HUDEP-2 (cell line): ENCODE data around the gene PNMT.

Experiments used
- DNase-seq, 76 experiments: peaks; one replicate each; lab custom pipeline; 2025; ENCODE audit not compliant: unreplicated experiment in 76 of 76; lab: John Stamatoyannopoulos, UW

Gene PNMT

DNA sequence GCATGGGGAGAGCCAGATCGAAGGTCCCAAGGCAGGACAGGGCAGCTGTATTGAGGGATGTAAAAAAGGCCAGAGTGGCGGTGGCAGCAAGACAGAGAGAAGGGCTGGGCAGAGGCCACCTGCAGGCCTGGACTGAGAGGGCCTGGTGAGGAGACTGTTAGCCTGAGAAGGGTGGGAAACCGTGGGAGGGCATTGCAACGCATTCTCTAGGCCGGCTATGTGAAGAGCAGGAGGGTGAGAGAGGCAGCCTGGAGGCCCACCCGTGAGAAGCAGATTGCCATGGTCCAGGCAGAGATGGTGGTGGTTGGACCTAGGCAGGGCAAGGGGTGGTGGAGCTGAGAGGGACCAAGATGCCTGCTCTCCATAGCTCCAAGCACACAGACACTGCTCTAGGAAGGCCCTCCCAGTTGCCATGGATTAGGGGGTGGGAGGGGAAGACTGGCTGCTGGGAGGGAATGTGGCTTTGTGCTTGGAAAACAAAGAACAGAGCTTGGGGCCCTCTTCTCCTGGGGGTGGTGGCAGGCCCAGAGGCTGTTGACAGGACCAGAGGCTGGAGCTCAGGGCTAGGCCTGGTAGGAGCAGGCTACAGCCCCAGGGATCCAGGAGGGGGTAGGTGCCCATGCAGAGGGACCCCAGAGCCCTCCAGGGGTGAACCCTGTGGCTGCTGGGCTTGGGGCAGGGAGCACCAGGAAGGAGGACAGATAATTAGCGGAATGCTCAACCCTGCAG lies 15.5 kb upstream of the PNMT start:
- peak in 1 of 76 experiments; percentile 44 for DNase-seq

- DNase-seq = peak in 35 of 76 experiments; percentile 17 to 68 (median 37)
Observed at GRCh38 chr17:39653316-39653661, 15.0 kb upstream of the PNMT start.

DNA sequence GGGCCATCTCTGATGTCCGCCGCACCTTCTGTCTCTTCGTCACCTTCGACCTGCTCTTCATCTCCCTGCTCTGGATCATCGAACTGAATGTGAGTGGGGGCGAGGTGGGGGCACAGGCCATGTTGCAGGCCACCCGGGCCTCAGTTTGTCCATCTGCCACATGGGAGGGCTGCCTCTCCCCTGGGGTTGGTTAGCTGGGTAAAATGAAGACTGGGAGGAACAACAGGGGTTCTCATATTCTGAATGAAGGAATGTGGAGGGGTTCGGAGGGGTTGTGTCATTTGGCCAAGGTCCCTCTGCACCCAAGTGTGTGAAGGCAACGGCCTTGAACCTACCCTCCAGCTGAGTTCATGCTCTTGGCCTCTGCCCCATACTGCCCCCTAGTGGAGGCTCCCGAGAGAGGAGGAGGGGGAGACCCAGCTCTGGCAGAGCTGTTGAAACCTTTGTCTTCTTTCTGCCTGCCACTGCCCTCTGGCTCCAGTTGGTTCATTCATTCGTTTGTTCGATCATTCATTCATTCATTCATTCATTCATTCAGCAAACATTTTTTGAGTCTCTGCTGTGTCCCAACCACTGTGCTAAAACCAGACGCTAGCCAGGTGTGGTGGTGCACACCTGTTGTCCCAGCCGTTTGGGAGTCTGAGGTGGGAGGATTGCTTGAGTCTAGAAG lies 14.5 kb upstream of the PNMT start:
- peak in 69 of 76 experiments; percentile 22 to 91 (median 76) for DNase-seq

DNA sequence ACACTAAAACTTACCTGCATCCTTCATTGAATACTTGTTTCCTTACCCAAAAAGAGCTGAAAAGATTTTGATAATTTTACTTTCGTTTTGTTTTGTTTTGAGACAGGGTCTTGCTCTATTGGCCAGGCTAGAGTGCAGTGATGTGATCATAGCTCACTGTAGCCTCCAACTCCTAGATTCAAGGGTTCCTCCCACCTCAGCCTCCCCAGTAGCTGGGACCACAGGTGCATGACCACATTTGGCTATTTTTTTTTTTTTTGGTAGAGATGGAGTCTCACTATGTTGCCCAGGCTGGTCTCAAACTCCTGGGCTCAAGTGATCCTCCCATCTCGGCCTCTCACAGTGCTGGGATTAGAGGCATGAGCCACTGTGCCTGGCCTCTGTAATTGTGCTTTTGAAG lies 13.1 kb upstream of the PNMT start:
- DNase-seq = no peak

- DNase-seq = no peak
Observed at GRCh38 chr17:39658346-39658745, 9.9 kb upstream of the PNMT start.

- no peak for DNase-seq
Observed at GRCh38 chr17:39658760-39659159, 9.5 kb upstream of the PNMT start.

DNA sequence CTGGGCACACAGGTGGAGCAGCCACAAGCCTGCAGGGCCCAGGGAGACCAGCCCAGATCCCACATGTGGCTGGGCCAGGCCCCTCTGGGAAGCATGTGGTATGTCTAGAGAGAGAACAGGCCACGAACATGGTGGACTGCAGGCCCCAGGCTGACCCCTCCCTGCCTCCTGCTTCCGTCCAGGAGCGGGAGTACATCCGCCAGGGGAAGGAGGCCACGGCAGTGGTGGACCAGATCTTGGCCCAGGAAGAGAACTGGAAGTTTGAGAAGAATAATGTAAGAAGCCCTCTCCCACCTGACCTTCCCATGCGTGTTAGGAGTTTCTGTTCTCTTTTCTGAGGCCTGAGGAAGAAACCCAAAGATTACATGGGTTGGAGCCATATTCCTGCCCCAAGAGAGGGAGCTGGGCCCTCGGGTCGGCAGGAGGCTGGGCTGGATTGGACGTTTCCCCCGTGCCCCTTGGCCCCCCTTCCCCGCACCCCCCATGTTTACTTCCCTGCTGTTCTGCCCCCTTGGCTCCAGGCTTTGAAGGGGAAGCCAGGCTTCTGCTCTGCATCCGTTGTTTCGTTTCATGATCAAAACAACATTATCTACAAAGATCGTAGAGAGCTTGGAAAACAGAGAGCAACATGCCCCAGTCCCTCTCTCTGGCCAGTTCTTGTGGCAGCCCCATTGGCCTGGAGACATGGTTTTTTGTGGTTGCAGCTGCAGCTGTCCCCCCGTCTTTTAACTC lies 8.8 kb upstream of the PNMT start:
- DNase-seq = no peak

GRCh38 chr17:39660011-39660360 lies 8.3 kb upstream of the PNMT start:
- DNase-seq = no peak

DNA sequence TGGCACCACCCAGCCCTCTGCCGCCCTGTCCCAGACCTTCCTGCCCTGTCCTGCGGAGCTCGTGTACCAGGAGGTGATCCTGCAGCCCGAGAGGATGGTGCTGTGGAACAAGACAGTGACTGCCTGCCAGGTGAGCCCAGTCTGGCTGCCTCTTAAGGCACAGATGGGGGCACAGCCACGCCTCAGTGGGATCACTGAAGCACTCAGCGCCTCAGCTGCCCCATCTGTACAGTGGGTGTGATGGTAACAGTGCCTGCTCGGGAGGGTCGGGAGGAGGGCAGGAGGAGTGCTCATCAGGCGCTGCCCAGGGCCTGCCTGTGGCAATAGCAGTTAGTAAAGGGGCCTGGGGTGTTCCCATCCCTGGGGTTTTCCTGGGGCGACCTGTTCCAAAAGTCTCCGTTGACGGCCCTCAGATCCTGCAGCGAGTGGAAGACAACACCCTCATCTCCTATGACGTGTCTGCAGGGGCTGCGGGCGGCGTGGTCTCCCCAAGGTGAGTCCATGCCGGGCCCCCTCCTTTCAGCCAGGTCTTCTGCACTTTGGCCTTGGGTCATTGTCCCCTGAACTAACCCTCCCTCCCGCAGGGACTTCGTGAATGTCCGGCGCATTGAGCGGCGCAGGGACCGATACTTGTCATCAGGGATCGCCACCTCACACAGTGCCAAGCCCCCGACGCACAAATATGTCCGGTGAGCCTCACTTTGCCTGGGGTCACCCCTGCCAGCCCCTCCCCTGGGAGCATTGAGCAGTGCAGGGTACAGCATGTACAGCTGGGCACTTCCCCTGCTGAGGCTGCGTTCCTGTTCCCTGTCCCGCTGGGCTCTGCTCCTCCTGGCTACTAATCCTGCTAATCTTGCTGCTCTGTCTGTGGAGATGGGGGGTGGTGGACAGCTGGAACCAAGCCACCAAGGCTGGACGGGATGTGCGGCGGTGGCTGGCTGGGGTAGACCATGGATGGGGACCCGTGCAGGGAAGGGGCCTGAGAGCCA lies 7.6 kb upstream of the PNMT start:
- DNase-seq = no peak

DNA sequence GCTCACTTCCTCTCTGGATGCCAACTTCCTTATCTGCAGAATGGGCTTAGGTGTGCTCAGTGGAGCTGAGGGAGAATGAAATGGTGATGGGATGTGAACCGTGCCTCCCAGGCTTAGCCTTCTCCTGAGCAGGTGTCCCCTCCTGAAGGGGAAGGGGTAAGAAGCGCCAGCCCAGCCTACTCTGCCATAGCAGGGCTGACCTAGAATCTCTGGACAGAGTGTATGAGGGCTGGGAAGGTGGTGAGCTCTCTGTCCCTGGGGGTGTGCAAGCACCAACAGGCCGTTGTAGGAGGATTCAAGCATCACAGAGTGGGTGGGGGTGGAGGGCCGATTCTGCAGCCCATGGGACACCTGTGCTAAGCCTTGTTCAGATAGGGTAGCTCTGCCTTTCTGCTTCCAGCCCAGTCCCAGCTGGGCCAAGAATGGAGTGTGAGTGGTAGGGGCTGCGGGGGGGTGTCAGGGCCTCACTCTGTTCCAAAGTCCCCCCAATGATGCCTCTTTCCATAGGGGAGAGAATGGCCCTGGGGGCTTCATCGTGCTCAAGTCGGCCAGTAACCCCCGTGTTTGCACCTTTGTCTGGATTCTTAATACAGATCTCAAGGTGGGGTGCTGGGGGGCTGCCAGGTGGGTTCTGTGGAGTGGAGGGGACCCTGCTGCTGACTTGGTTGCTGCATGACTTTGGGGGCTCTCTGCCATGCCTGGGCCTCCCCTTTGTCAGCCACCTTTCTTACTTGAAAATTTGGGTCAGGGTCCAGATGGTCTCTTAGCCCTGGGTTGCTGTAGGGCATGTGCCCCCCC lies 6.3 kb upstream of the PNMT start:
- DNase-seq = no peak

- DNase-seq = peak in 25 of 76 experiments; percentile 15 to 60 (median 32)
Observed at GRCh38 chr17:39662551-39663339, 5.5 kb upstream of the PNMT start.

DNA sequence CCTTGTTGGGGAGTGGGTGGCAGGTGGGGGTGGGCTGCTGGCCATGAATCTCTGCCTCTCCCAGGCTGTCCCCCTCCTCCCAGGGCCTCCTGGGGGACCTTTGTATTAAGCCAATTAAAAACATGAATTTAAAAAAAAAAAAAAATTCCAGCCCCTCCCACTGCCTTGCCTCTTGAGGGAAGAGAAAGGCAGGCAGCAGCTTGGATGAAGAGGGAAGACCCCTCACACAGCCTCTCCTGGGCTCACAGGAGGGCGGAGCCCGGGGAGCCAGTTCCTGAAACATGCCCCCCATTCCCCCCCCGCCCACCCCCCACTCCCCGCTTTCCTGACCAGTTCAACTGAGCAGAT lies 4.9 kb upstream of the PNMT start:
- DNase-seq = no peak

DNA sequence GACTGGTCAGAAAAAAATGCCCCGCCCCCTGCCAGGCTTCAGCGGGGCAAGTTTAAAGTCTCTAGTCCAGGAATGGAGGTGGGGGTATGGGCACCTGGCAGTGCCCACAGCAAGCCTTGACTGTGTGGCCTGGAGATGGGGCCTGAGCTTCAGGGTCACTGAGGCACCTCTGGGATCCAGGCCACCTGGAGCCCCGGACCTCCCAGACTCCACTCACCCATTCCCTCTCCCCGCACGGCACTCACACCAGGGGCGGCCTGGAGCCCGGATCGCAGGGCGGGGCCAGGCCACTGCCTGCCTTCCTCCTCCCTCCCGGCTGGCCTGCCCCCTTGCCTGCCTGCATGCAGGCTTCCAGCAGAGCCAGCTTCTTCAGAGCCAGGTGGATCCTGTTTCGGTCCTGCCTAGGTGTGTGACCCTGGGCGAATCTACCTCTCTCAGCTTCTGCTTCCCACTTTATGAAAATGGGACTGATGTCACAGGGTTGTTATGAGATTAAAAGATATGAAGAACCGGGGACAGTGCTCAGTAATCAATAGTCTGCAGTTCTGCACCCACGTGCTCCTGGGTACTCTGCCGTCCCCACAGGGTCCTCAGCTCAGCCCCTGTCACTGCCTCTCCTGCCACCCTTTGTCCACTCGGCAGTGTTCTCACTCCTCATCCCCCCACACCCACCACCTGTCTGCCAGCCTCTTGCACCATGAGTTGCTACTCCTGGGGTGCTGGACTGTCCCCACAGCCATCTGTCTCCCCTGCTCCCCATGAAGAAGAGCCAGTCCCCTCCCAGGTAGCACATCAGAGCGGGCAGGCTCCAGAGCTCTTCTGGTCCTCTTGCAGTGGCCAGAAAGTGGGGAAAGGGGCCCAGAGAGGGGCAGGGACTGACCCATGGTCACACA lies 4.3 kb upstream of the PNMT start:
- DNase-seq = peak in 56 of 76 experiments; percentile 18 to 75 (median 58)

DNA sequence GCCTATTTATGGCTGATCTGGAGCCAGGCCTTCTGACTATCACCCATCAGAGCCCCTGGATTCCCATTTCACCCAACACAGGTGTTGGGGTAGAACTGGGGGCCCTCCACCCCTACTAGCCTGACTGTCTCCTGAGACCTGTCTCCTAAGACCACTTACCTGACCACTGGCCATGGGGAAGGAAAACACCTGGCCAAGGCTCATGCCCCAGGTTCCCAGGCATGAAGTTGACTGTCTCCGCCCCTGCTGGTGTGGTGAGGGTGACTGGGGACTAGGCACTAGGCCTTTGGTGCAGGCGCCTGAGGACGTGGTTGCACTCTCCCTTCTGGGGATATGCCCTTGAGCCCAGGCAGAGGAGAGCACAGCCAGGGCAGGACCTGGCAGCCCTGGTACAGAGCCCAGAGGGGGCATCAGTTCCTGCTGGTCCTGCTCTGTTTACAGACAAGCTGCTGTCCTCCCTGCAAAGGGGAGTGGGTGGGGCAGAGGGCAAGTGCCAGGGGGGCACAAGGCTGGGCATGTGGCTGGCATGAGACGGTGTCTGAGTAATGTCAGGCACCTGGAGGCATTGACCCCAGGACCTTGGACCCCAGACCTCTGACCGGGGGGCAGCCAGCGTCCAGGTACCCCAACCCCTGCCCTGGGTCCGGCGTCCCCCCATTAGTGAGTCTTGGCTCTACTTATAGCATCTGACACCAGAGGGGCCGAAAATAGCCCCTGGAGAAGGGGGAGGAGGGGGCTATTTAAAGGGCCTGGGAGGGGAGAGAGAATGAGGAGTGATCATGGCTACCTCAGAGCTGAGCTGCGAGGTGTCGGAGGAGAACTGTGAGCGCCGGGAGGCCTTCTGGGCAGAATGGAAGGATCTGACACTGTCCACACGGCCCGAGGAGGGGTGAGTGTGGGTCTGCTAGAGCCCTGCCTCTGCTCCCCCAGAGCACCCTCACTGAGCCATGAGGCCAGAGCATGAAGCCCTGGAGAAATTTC lies 3.4 kb upstream of the PNMT start, which contains the start of gene TCAP:
Gene TCAP, plus strand, starts transcription at position 769 of the 981 bp plus-strand sequence. Its CDS starts 11 bp downstream, at position 780.
- DNase-seq = peak in 17 of 76 experiments; percentile 8 to 52 (median 24)

DNA sequence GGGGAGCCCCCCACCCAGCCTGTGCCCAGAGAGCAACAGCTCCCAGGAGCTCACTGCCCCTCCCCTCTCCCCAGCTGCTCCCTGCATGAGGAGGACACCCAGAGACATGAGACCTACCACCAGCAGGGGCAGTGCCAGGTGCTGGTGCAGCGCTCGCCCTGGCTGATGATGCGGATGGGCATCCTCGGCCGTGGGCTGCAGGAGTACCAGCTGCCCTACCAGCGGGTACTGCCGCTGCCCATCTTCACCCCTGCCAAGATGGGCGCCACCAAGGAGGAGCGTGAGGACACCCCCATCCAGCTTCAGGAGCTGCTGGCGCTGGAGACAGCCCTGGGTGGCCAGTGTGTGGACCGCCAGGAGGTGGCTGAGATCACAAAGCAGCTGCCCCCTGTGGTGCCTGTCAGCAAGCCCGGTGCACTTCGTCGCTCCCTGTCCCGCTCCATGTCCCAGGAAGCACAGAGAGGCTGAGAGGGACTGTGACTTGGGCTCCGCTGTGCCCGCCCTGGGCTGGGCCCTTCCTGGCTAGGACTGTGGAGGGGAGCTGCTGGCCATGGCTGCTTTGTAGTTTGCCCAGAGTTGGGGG lies 2.5 kb upstream of the PNMT start:
- DNase-seq = peak in 16 of 76 experiments; percentile 11 to 42 (median 30)

DNA sequence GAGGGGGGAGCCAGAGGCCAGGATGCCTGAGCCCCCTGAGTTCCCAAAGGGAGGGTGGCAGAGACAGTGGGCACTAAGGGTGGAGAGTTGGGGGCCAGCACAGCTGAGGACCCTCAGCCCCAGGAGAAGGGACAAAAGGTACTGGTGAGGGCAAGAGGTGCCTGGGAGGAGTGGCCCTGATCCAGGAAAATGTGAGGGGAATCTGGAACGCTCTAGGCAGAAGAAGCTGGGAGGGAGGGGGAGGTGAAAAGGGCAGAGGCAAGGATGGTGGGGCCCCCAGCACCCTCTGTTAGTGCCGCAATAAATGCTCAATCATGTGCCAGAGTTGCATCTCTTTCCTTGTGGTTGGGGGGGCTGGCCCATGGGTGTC lies 2.0 kb upstream of the PNMT start:
- no peak for DNase-seq
